Measurements from ENCODE around the gene EIF5A2.

- TF ChIP-seq CTCF (conservative IDR thresholded peaks at IDR 0.05; ENCODE audit: low read length): no peak
- no peak for TF ChIP-seq EZH2phosphoT487 (IDR thresholded peaks at IDR 0.05; ENCODE audit: borderline replicate concordance)
Observed at GRCh38 chr3:170914212-170914611, 5.8 kb upstream of the EIF5A2 start.
